Limb (tissue), 2 donors: ENCODE measurements around the gene DPF1.

Experiments
- DNase-seq, 2 donors: peaks; one replicate each; pipeline ENCODE4 v3.0.0-alpha.2; 2016; ENCODE audit errors: extremely low spot score in 2 of 2

The DPF1 gene

DNA sequence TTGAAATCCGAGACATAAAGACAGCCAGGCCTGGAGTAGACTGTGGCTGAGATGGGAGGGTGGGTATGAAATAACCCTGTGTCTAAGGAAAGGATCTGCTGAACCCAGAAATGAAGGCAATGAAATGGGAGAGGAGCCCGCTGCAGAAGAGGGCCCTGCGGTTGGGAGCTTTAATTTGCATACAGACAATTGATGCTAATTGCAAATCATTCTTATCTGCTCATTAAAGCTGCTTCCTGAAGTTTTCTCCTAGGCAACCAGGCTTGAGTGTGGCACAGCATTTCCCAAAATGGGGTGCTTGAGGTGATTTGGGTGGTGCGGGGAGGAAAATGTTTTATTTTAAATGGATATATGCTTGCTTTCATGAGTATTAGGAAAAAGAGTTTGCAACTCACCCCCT lies 55.4 kb downstream of the DPF1 start:
- no peak for DNase-seq

- no peak for DNase-seq
Measured at GRCh38 chr19:38165335-38165734, 58.7 kb downstream of the DPF1 start.

DNA sequence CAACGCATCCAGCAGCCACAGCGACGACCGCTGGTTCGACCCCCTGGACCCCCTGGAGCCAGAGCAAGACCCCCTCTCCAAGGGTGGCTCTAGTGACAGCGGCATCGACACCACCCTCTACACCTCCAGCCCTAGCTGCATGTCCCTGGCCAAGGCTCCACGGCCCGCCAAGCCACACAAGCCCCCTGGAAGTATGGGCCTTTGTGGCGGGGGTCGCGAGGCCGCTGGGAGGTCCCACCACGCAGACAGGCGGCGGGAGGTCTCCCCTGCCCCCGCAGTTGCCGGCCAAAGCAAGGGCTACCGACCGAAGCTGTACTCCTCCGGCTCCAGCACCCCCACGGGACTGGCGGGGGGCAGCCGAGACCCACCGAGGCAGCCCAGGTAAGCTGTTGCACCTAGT lies 59.5 kb downstream of the DPF1 start:
- DNase-seq: no peak

DNA sequence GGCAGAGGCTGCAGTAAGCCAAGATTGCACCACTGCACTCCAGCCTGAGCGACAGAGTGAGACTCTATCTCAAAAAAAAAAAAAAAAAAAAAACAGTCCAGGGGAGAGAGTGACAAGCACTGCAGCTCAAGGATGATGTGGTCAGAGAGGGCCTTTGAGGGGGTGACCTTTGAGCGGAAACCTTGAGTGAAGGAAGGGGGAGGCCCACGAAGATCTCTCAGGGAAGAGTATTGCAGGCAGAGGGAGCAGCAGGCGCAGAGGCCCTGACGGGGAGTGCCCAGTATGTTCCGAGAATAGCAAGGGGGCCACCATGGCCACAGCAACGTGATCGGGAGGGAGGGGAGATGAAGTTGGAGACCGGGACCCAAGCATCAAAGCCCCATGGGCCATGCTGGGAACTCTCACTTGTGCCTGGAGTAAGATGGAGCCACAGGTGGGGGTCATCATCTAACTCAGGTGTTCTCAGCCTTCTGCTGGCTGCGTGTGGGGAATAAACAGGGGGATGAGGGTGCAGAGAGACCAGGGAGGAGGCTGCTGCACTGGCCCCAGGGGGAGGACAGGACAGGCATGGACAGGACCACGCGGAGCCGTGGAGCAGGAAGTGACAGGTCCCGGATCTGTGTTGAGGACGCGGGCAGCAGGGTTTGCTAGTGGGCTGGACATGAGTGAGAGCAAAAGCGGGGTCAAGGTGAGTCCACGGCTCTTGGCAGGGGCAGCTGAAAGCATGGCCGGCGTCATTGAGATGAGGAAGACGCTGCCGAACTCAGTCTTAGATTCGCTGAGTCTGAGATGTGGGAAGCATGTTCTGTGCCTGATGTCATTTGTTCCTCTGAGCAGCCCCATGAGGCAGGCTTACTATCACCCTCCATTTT lies 60.4 kb downstream of the DPF1 start:
- no peak for DNase-seq

- DNase-seq: no peak
Measured at GRCh38 chr19:38162632-38163031, 61.4 kb downstream of the DPF1 start.

DNA sequence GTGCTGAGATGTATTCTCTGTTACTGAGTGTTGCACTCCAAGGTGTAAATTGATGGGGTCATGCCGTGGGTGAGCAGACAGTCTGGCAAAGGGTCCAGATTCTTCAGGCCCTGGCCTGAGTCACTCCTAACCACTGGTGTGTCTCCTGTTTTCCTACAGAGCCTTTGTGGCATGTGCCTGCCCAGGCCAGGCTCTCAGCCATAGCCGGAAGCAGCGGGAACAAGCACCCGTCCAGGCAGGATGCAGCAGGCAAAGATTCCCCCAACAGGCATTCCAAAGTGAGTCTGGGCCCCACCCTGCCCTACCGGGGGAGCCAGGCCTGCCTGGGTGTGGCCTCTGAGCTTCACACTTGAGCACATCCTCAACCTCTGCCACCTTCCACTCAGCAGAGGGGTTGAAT lies 61.9 kb downstream of the DPF1 start:
- no peak for DNase-seq
